H9 (cell line): Measurements from ENCODE around the gene PRODH. TPM values are rescaled to one million over a fixed set of nuclear protein-coding genes. Genes with fewer than 3 reads are reported as not detected.
"Not testable (repeated sequence)": the region's sequence is repeated elsewhere in the genome, so short reads cannot be mapped to it uniquely, and the experiment has no call there.

Source experiments
- DNase-seq: peaks from one replicate; pipeline ENCODE4 v3.0.0-alpha.2; 2017
- H2AFZ ChIP-seq: one replicate; pipeline ENCODE4 v1.6.1; 2013; ENCODE audit warnings: mild to moderate bottlenecking, low read length, control low read depth, moderate library complexity
- H2AK5ac ChIP-seq: 2 replicates; pipeline ENCODE4 v1.6.1; 2013; ENCODE audit warnings: low read length, control low read depth, mixed read lengths; ENCODE audit not compliant: insufficient read length
- H2BK120ac ChIP-seq: one replicate; pipeline ENCODE4 v1.6.1; 2013; ENCODE audit warnings: low read depth, mild to moderate bottlenecking, low read length, control low read depth, inconsistent platforms; ENCODE audit not compliant: poor library complexity, severe bottlenecking
- H2BK12ac ChIP-seq: 2 replicates; pipeline ENCODE4 v1.6.1; 2013; ENCODE audit warnings: low read length, control low read depth, mixed read lengths, low read depth; ENCODE audit not compliant: insufficient read length
- H2BK15ac ChIP-seq: 2 replicates; pipeline ENCODE4 v1.6.1; 2013; ENCODE audit warnings: low read depth, low read length, control low read depth
- H2BK20ac ChIP-seq: one replicate; pipeline ENCODE4 v1.6.1; 2013; ENCODE audit warnings: low read depth, mild to moderate bottlenecking, low read length, control low read depth, inconsistent platforms; ENCODE audit not compliant: poor library complexity, severe bottlenecking
- H2BK5ac ChIP-seq: 2 replicates; pipeline ENCODE4 v1.6.1; 2013; ENCODE audit warnings: low read length, control low read depth, mixed read lengths; ENCODE audit not compliant: insufficient read length
- H3K14ac ChIP-seq: 2 replicates; pipeline ENCODE4 v1.6.1; 2013; ENCODE audit warnings: low read length, control low read depth; ENCODE audit not compliant: insufficient read depth
- H3K18ac ChIP-seq: 2 replicates; pipeline ENCODE4 v1.6.1; 2013; ENCODE audit warnings: low read depth, mild to moderate bottlenecking, mixed read lengths, low read length, control low read depth; ENCODE audit not compliant: insufficient read length
- H3K23ac ChIP-seq: 2 replicates; pipeline ENCODE4 v1.6.1; 2013; ENCODE audit warnings: low read length, control low read depth, mixed read lengths, low read depth; ENCODE audit not compliant: insufficient read length
- H3K23me2 ChIP-seq: 2 replicates; pipeline ENCODE4 v1.6.1; 2013; ENCODE audit warnings: low read depth, mild to moderate bottlenecking, mixed read lengths, low read length, control low read depth; ENCODE audit not compliant: insufficient read length, poor library complexity, severe bottlenecking
- H3K27ac ChIP-seq: 2 replicates; pipeline ENCODE4 v1.5.1; 2013; ENCODE audit warnings: low read length, control low read depth, mixed read lengths, low read depth; ENCODE audit not compliant: insufficient read length
- H3K27me3 ChIP-seq: 2 replicates; pipeline ENCODE4 v1.6.1; 2013; ENCODE audit warnings: low read length, control low read depth, inconsistent platforms; ENCODE audit not compliant: insufficient read depth
- H3K4ac ChIP-seq: 2 replicates; pipeline ENCODE4 v1.6.1; 2013; ENCODE audit warnings: low read depth, mild to moderate bottlenecking, control low read depth, inconsistent platforms, low read length, moderate library complexity
- H3K4me1 ChIP-seq: 2 replicates; pipeline ENCODE4 v1.6.1; 2013; ENCODE audit warnings: low read length, control low read depth, inconsistent platforms; ENCODE audit not compliant: insufficient read depth
- H3K4me2 ChIP-seq: 2 replicates; pipeline ENCODE4 v1.6.1; 2013; ENCODE audit warnings: low read length, control low read depth, mixed read lengths; ENCODE audit not compliant: insufficient read length, insufficient read depth
- H3K56ac ChIP-seq: 2 replicates; pipeline ENCODE4 v1.6.1; 2013; ENCODE audit warnings: low read depth, mild to moderate bottlenecking, mixed read lengths, low read length, control low read depth; ENCODE audit not compliant: insufficient read length
- H3K79me1 ChIP-seq: 2 replicates; pipeline ENCODE4 v1.6.1; 2013; ENCODE audit warnings: low read depth, mild to moderate bottlenecking, moderate library complexity, low read length, control low read depth, inconsistent platforms; ENCODE audit not compliant: insufficient read depth, poor library complexity, severe bottlenecking
- H3K79me2 ChIP-seq: 2 replicates; pipeline ENCODE4 v1.6.1; 2013; ENCODE audit warnings: low read length, control low read depth, inconsistent platforms; ENCODE audit not compliant: insufficient read depth
- H3K9ac ChIP-seq: 2 replicates; pipeline ENCODE4 v1.6.1; 2013; ENCODE audit warnings: low read length, control low read depth, mixed read lengths; ENCODE audit not compliant: insufficient read length; ENCODE audit errors: extremely low read depth
- H3K9me3 ChIP-seq: one replicate; pipeline ENCODE4 v1.6.1; 2013; ENCODE audit warnings: low read depth, low read length, inconsistent platforms; ENCODE audit not compliant: control insufficient read depth
- H3T11ph ChIP-seq: one replicate; pipeline ENCODE4 v1.6.1; 2013; ENCODE audit warnings: mild to moderate bottlenecking, low read length, control low read depth, inconsistent platforms
- H4K20me1 ChIP-seq: one replicate; pipeline ENCODE4 v1.6.1; 2013; ENCODE audit not compliant: control insufficient read depth, insufficient read length, insufficient read depth
- H4K5ac ChIP-seq: 2 replicates; pipeline ENCODE4 v1.6.1; 2013; ENCODE audit warnings: low read depth, mild to moderate bottlenecking, mixed read lengths, low read length, control low read depth; ENCODE audit not compliant: insufficient read length
- H4K8ac ChIP-seq: replicated peaks from 2 replicates; pipeline ENCODE4 v1.6.1; 2013; ENCODE audit warnings: low read length, control low read depth, mixed read lengths, low read depth; ENCODE audit not compliant: insufficient read length
- H4K91ac ChIP-seq: 2 replicates; pipeline ENCODE4 v1.6.1; 2013; ENCODE audit warnings: low read depth, mild to moderate bottlenecking, moderate library complexity, mixed read lengths, low read length, control low read depth; ENCODE audit not compliant: insufficient read length
- H3K27ac Mint-ChIP-seq, 3 experiments: 2 replicates in 2 of 3; 3 replicates in 1 of 3; pipeline ENCODE4 v1.8.0; 2020 to 2021; ENCODE audit warnings: mixed read lengths in 3 of 3, mild to moderate bottlenecking in 1 of 3, moderate library complexity in 1 of 3
- H3K27me3 Mint-ChIP-seq: 2 replicates; pipeline ENCODE4 v1.8.0; 2021; ENCODE audit warnings: low read depth, mild to moderate bottlenecking, moderate library complexity, mixed read lengths
- H3K36me3 Mint-ChIP-seq, 3 experiments: 2 replicates in 2 of 3; 3 replicates in 1 of 3; pipeline ENCODE4 v1.8.0; 2020 to 2021; ENCODE audit warnings: low read depth in 3 of 3, mixed read lengths in 3 of 3; ENCODE audit not compliant: insufficient read depth in 1 of 3
- H3K4me1 Mint-ChIP-seq, 2 experiments: 2 replicates each; pipeline ENCODE4 v1.8.0; 2020; ENCODE audit warnings: mixed read lengths in 2 of 2
- H3K4me3 Mint-ChIP-seq, 2 experiments: 2 replicates in 1 of 2; 3 replicates in 1 of 2; pipeline ENCODE4 v1.8.0; 2020 to 2021; ENCODE audit warnings: mild to moderate bottlenecking in 2 of 2, mixed read lengths in 2 of 2, moderate library complexity in 1 of 2
- H3K9me3 Mint-ChIP-seq, 2 experiments: 2 replicates in 1 of 2; 3 replicates in 1 of 2; pipeline ENCODE4 v1.8.0; 2020; ENCODE audit warnings: mild to moderate bottlenecking in 2 of 2, mixed read lengths in 2 of 2, moderate library complexity in 1 of 2
- WGBS: extraction: QIAGEN DNeasy Blood & Tissue Kit; methylation state at CpG from one replicate; pipeline ENCODE4 v1.1.7; 2013; ENCODE audit warnings: missing lambda C conversion rate, low lambda C conversion rate, mixed read lengths; ENCODE audit not compliant: insufficient read length; ENCODE audit errors: extremely low coverage; 5-methylcytosine and 5-hydroxymethylcytosine counted together
- total RNA-seq: library from RNA; stranded (reverse); gene quantifications from 2 replicates; pipeline ENCODE4 v1.2.1, GENCODE V29; 2021
- TF ChIP-seq, protein P1 (sequence below): fragments of 200-600 bp; sonication (generic); conservative IDR thresholded peaks from 3 replicates; pipeline ENCODE4 v1.8.0; 2021; ENCODE audit warnings: antibody characterized with exemption, mild to moderate bottlenecking

Gene PRODH
- total RNA-seq, 1 experiment from 2014 or later: 51.2 TPM

DNA sequence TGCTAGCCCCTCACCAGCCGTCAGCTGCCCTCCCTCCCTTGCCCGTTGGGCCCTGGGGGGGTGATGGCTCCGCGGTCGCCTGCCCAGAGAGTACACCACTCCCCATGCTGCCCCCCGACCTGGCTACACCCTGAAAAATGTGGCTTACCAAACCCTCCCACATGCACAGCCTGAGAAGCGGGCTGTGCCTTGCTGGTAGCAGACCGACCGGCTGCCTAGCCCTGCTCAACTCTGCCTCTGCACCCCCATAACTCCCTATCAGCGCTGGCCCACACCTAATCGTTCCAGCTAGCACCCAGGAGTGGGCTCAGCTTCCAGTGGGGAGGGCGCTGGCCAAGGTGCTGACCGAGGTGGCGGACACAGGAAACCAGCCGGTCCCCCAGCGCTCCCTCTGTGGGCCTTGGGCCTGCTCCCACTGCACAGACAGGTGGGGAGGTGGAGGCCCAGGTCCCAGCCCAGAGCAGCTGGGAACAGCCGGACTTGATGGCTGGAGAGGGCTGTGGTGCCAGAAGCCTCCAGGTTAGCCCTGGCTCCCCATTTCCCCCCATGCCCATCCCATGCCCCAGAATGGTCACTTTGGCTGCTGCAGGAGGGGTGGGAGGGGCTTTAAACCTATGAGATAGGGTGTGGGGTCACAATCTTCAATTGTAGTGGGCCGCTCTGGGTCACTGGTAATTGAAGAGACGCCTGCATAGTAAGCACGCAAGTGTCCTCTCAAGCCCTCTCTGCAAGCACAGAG lies 32.1 kb upstream of the PRODH start:
- Histone ChIP-seq H3K27ac (no peak overlapping the region), H2AK5ac (no peak overlapping the region), H3K18ac (no peak overlapping the region), H3K27me3 (no peaks in the 10 kb centered on the region), H2AFZ (no peak overlapping the region), H2BK20ac (no peak overlapping the region), H3K14ac (no peak overlapping the region), H3K9ac (no peak overlapping the region), H2BK120ac (no peak overlapping the region), H3K56ac (no peak overlapping the region), H3K23ac (no peak overlapping the region), H4K91ac (no peak overlapping the region), H2BK15ac (no peak overlapping the region), H3K4ac (no peak overlapping the region), H4K8ac (no peak overlapping the region), H4K5ac (no peak overlapping the region), H3K4me1 (no peaks in the 10 kb centered on the region; the same call in 1 of the 2 replicates), H3K4me2 (no peak overlapping the region), H3K79me2 (no peaks in the 10 kb centered on the region), H4K20me1 (no peaks in the 10 kb centered on the region), H2BK12ac (no peak overlapping the region), H3T11ph (no peak overlapping the region), H2BK5ac (no peak overlapping the region), H3K79me1 (no peaks in the 10 kb centered on the region), H3K9me3 (no peaks in the 10 kb centered on the region), H3K23me2 (no peaks in the 10 kb centered on the region)
- no peaks in the 10 kb centered on the region for H3K9me3 Mint-ChIP-seq
- peak; percentile 60 for DNase-seq
- H3K4me1 Mint-ChIP-seq: peaks cover 6 to 12% of the 10 kb centered on the region in 2 experiments
- no CpG with 5 or more reads among the region's 20 CpGs for WGBS
- H3K27ac Mint-ChIP-seq: no peak overlapping the region
- no peaks in the 10 kb centered on the region for H3K36me3 Mint-ChIP-seq
- peaks cover 9% of the 10 kb centered on the region for H3K27me3 Mint-ChIP-seq
- TF ChIP-seq, protein P1, sequence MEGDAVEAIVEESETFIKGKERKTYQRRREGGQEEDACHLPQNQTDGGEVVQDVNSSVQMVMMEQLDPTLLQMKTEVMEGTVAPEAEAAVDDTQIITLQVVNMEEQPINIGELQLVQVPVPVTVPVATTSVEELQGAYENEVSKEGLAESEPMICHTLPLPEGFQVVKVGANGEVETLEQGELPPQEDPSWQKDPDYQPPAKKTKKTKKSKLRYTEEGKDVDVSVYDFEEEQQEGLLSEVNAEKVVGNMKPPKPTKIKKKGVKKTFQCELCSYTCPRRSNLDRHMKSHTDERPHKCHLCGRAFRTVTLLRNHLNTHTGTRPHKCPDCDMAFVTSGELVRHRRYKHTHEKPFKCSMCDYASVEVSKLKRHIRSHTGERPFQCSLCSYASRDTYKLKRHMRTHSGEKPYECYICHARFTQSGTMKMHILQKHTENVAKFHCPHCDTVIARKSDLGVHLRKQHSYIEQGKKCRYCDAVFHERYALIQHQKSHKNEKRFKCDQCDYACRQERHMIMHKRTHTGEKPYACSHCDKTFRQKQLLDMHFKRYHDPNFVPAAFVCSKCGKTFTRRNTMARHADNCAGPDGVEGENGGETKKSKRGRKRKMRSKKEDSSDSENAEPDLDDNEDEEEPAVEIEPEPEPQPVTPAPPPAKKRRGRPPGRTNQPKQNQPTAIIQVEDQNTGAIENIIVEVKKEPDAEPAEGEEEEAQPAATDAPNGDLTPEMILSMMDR: no peak
- no peak overlapping the region; a peak in 1 of 5 replicates for H3K4me3 Mint-ChIP-seq

DNA sequence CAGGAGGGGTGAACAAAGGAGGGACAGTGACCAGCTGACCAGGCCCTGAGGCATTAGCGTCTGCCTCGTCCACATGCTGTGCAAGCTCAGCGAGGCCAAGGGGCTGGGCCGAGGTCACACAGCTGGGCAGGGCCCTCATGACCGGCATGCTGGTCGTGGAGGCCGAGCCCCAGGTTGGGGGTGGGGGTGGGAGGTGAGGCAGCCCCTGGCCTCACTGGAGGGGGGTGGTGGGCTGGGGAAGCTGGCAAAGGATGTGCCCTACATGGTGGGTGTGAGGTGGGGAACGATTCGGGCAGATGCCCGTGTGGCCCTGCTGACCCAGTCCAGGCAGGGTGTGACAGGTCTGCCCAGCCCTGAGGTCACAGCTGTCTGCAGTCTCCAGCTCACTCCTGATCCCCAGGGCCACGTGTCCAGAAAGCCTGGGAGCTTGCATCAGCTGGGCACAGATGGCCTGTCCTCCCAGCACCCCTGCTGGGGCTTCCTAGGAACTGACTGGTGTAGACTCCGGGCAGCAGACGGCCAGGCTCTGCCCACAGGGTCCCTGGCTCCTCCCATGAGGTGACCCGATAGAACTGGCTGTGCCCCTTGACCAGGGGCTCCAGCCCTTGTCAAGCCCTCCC lies 31.4 kb upstream of the PRODH start:
- peaks cover 6 to 10% of the 10 kb centered on the region in 2 experiments for H3K4me1 Mint-ChIP-seq
- H3K9me3 ChIP-seq, H3K9ac ChIP-seq, H3K79me1 ChIP-seq, H4K91ac ChIP-seq, H4K8ac ChIP-seq, H3K4me3 Mint-ChIP-seq, H3K18ac ChIP-seq, H3K14ac ChIP-seq, H3K4me1 ChIP-seq, H3K79me2 ChIP-seq, H3K9me3 Mint-ChIP-seq, H3T11ph ChIP-seq, H3K27me3 ChIP-seq, H3K27ac ChIP-seq, H3K23me2 ChIP-seq, H3K4ac ChIP-seq, H3K27me3 Mint-ChIP-seq, DNase-seq, H2BK5ac ChIP-seq, H2BK20ac ChIP-seq, H4K20me1 ChIP-seq, H3K27ac Mint-ChIP-seq, H2BK15ac ChIP-seq, H3K23ac ChIP-seq, H3K4me2 ChIP-seq, H2AK5ac ChIP-seq, H3K36me3 Mint-ChIP-seq, H2BK120ac ChIP-seq, H2AFZ ChIP-seq, H4K5ac ChIP-seq, H3K56ac ChIP-seq, H2BK12ac ChIP-seq: not testable (repeated sequence)
- no CpG with 5 or more reads among the region's 14 CpGs for WGBS
